ENCODE data around the gene TBC1D9.

DNA sequence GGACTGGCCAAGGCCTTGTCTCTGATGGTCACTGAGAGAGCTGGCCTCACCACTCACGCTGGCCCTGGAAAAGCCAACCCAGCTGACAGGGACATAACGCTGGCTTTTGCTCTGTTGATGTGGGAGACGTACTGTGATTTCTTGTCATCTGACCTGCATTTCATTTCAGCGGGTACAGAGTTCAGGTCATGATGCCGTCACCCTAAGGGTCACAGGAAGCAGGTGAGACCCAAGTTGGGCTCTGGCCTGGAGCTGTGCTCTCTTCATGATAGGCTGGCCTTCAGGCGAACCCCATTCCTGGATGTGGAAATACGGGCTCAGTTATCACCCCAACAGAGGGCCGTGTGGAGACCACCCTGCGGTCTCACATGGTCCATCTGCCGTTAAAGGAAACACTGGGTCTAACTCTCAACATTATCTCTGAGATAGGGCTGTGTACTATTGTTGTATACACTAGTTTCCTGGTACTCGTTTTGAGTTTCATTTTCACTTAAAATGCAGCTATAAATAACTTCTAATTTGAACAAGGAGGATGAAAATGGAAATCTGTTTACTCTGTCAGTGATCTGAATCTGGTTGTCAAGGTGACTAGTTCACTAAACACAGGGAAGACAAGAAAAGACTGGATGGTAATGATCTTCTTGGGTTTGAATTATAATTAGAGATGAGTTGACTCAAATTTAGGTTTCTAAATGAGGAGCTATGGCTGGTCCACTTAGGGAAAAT is 89.1 kb downstream of the TBC1D9 start:
- TF ChIP-seq CTCF (IDR thresholded peaks at IDR 0.05) (no peak), POLR2A (IDR thresholded peaks at IDR 0.05) (no peak)
